GM23338 (cell line): ENCODE measurements around the gene ANKRD44. TPM values are rescaled to one million over a fixed set of nuclear protein-coding genes. Genes with fewer than 3 reads are reported as not detected.

Experiments used
- ATAC-seq: fragments of 200-7000 bp; cut with Tn5 transposase; 3 replicates; pipeline ENCODE4 v1.9.1; 2020
- DNase-seq: peaks from one replicate; pipeline ENCODE4 v3.0.0-alpha.2; 2015; ENCODE audit warnings: low spot score
- H2AFZ ChIP-seq: fragments of 200-600 bp; sonication (generic); 2 replicates; pipeline ENCODE4 v1.8.0; 2016; ENCODE audit warnings: antibody characterized with exemption, mild to moderate bottlenecking, moderate library complexity
- H3F3A ChIP-seq: fragments of 200-600 bp; sonication (generic); replicated peaks from 2 replicates; pipeline ENCODE4 v1.8.0; 2017; ENCODE audit warnings: antibody characterized with exemption, mixed run types, low read depth
- H3K27ac ChIP-seq: fragments of 200-600 bp; sonication (generic); 2 replicates; pipeline ENCODE4 v1.6.1; 2016; ENCODE audit warnings: low read depth
- H3K27me3 ChIP-seq: fragments of 200-600 bp; sonication (generic); 2 replicates; pipeline ENCODE4 v1.8.0; 2016; ENCODE audit warnings: mild to moderate bottlenecking, mixed run types, moderate library complexity; ENCODE audit not compliant: insufficient read depth
- H3K36me3 ChIP-seq: fragments of 200-600 bp; sonication (generic); 2 replicates; pipeline ENCODE4 v1.8.0; 2016; ENCODE audit warnings: mild to moderate bottlenecking; ENCODE audit not compliant: insufficient read depth
- H3K4me1 ChIP-seq: fragments of 200-600 bp; sonication (generic); 2 replicates; pipeline ENCODE4 v1.8.0; 2016; ENCODE audit warnings: mild to moderate bottlenecking, moderate library complexity; ENCODE audit not compliant: insufficient read depth
- H3K4me2 ChIP-seq: fragments of 200-600 bp; sonication (generic); 2 replicates; pipeline ENCODE4 v1.7.1; 2017; ENCODE audit warnings: mixed run types
- H3K4me3 ChIP-seq: fragments of 200-600 bp; sonication (generic); 2 replicates; pipeline ENCODE4 v1.6.1; 2016; ENCODE audit warnings: mixed run types
- H3K79me2 ChIP-seq: fragments of 200-600 bp; sonication (generic); replicated peaks from 2 replicates; pipeline ENCODE4 v1.8.0; 2017; ENCODE audit warnings: mild to moderate bottlenecking; ENCODE audit not compliant: insufficient read depth
- H3K9me2 ChIP-seq: fragments of 200-600 bp; sonication (generic); 2 replicates; pipeline ENCODE4 v1.8.0; 2017; ENCODE audit not compliant: insufficient read depth
- H4K20me1 ChIP-seq: fragments of 200-600 bp; sonication (generic); replicated peaks from 2 replicates; pipeline ENCODE4 v1.8.0; 2017; ENCODE audit warnings: mild to moderate bottlenecking; ENCODE audit not compliant: insufficient read depth
- H3K27ac Mint-ChIP-seq: 2 replicates; pipeline ENCODE4 v1.8.0; 2020; ENCODE audit warnings: inconsistent platforms, mild to moderate bottlenecking, moderate library complexity, mixed read lengths
- H3K27me3 Mint-ChIP-seq: 3 replicates; pipeline ENCODE4 v1.8.0; 2022; ENCODE audit warnings: low read depth, mild to moderate bottlenecking, moderate library complexity, mixed read lengths, inconsistent platforms; ENCODE audit not compliant: insufficient read depth, poor library complexity
- H3K36me3 Mint-ChIP-seq: 3 replicates; pipeline ENCODE4 v1.8.0; 2021; ENCODE audit warnings: low read depth, mild to moderate bottlenecking, inconsistent platforms, moderate library complexity, mixed read lengths
- H3K4me1 Mint-ChIP-seq: 3 replicates; pipeline ENCODE4 v1.8.0; 2020; ENCODE audit warnings: mild to moderate bottlenecking, inconsistent platforms, mixed read lengths
- H3K4me3 Mint-ChIP-seq: 3 replicates; pipeline ENCODE4 v1.8.0; 2021; ENCODE audit warnings: moderate library complexity, mild to moderate bottlenecking, inconsistent platforms, mixed read lengths
- H3K9me3 Mint-ChIP-seq: 3 replicates; pipeline ENCODE4 v1.8.0; 2020; ENCODE audit warnings: moderate library complexity, mild to moderate bottlenecking, inconsistent platforms, mixed read lengths
- EZH2phosphoT487 ChIP-seq: fragments of 200-600 bp; sonication (generic); IDR thresholded peaks from one replicate; pipeline ENCODE4 v1.8.1; 2018; ENCODE audit warnings: antibody characterized with exemption; ENCODE audit not compliant: unreplicated experiment
- JUNB ChIP-seq: IDR thresholded peaks from one replicate; pipeline ENCODE4 v1.6.1; 2016; ENCODE audit warnings: antibody characterized with exemption; ENCODE audit not compliant: unreplicated experiment
- NANOG ChIP-seq: IDR thresholded peaks from 2 replicates; pipeline ENCODE4 v1.6.1; 2016; ENCODE audit warnings: antibody characterized with exemption, borderline replicate concordance
- POLR2AphosphoS5 ChIP-seq: IDR thresholded peaks from 2 replicates; pipeline ENCODE4 v1.6.1; 2016; ENCODE audit warnings: antibody characterized with exemption, low read depth
- STAT1 ChIP-seq: IDR thresholded peaks from one replicate; pipeline ENCODE4 v1.6.1; 2016; ENCODE audit warnings: antibody characterized with exemption; ENCODE audit not compliant: unreplicated experiment
- ZNF114 ChIP-seq: fragments of 250-450 bp; sonication (Bioruptor Pico); IDR thresholded peaks from 2 replicates; pipeline ENCODE4 v1.5.0; 2020; ENCODE audit warnings: mild to moderate bottlenecking, moderate library complexity
- ZNF331 ChIP-seq: fragments of 250-450 bp; sonication (Bioruptor Pico); IDR thresholded peaks from 2 replicates; pipeline ENCODE4 v1.5.0; 2020; ENCODE audit warnings: low read depth, mild to moderate bottlenecking, moderate library complexity
- polyA plus RNA-seq: library from polyadenylated mRNA; unstranded; fragments of >200 nt; fragmentation: Nextera tagmentation; extraction: Ambion mirVana; gene quantifications from 2 replicates; pipeline ENCODE4 v1.2.1, GENCODE V29; 2016
- total RNA-seq: library from RNA; depleted of rRNA; stranded (reverse); fragments of >200 nt; shearing (Covaris generic); gene quantifications from 2 replicates; pipeline ENCODE4 v1.2.3, GENCODE V29; 2014
- TF ChIP-seq, protein P1 (sequence below): fragments of 250-450 bp; sonication (Bioruptor Pico); IDR thresholded peaks from 2 replicates; pipeline ENCODE4 v1.5.0; 2020; ENCODE audit warnings: mild to moderate bottlenecking, moderate library complexity
- TF ChIP-seq, protein P2 (sequence below), 2 experiments: fragments of 200-600 bp in 1 of 2; sonication (generic) in 1 of 2; conservative IDR thresholded peaks; 2 replicates each; pipeline versions ENCODE4 v1.5.1 to v1.6.1; 2016 to 2017; ENCODE audit warnings: antibody characterized with exemption in 2 of 2, low read depth in 2 of 2, mild to moderate bottlenecking in 2 of 2, moderate library complexity in 1 of 2
- TF ChIP-seq, protein P3 (sequence below): IDR thresholded peaks from one replicate; pipeline ENCODE4 v1.6.1; 2018; ENCODE audit warnings: antibody characterized with exemption; ENCODE audit not compliant: unreplicated experiment
- TF ChIP-seq, protein P4 (sequence below): IDR thresholded peaks from 2 replicates; pipeline ENCODE4 v1.6.1; 2016; ENCODE audit warnings: antibody characterized with exemption

Gene ANKRD44
- total and polyA plus RNA-seq, 2 experiments from 2014 or later: 0.44 to 0.56 TPM

DNA sequence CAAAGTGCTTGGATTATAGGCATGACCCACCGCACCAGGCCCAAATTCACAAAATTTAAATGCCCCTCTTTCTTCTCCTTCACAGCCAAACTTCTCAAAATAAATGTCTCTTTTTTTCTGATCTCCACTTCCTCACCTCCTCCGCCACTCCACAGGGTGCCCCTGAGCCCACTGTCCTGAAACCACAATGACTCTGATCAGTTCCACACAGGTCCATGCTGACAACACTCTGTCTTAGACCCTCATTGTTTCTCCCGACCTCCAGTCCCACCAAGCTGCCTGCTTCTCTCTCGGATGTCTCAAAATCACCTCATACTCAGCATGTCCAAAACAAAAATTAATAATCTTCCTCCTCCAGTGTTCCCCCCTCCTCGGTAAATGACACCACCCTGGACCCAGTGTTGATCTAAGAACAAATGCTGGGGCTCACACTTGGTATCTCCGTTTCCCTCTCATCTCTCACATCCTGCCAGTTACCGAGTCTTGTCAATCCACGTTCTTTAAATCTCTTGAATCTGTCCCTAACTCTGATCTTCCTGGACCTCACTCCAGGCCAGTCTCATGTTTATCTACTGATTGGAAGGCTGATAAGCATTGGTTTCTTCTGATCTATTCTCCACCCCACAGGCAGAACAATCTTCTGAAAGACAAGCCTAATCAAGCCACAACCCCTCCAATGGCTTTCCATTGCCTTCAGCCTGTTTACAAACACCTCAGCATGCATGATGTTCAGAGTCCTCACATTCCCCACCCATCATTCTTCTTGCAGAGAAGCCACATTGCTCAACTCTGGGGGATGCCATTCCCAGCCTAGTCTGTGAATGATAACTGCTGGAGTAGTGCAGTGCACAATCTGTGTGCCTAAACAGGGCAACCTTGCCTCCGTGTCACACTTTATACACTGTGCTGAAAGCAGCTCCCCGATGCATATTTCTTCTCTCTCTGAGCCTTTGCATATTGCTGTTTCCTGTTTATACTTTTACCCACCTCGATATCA is 12.4 kb upstream of the ANKRD44 start (continued):
- TF ChIP-seq ZNF114: no peak
- TF ChIP-seq JUNB: no peak
- TF ChIP-seq POLR2AphosphoS5: no peak

DNA sequence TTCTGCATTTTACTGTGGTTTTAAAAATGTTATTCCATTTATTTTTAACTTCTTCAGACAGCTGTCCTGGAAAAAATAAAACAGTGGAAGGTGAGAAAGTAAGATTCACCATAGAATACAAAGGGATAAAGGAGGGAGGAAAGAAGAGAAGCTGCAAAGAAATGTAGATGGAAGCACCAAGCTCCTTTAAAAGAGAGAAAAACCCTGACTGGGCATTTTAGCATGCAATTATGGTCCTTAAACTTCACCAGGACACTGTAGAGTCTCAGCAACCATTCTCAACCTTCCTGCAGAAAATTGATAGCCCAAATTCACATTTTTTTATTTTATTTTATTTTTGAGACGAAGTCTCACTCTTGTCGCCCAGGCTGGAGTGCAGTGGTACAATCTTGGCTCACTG is 11.6 kb upstream of the ANKRD44 start:
- H3K27ac Mint-ChIP-seq: no peak overlapping the region
- H3K9me3 Mint-ChIP-seq: no peaks in the 10 kb centered on the region
- Histone ChIP-seq H3F3A (no peaks in the 10 kb centered on the region), H4K20me1 (no peaks in the 10 kb centered on the region), H3K79me2 (no peaks in the 10 kb centered on the region), H2AFZ (no peak overlapping the region), H3K27me3 (no peaks in the 10 kb centered on the region), H3K4me1 (no peaks in the 10 kb centered on the region), H3K4me2 (no peak overlapping the region), H3K36me3 (no peaks in the 10 kb centered on the region), H3K27ac (no peak overlapping the region), H3K9me2 (no peaks in the 10 kb centered on the region), H3K4me3 (no peak overlapping the region)
- H3K36me3 Mint-ChIP-seq: no peaks in the 10 kb centered on the region
- H3K27me3 Mint-ChIP-seq: no peaks in the 10 kb centered on the region
- H3K4me3 Mint-ChIP-seq: no peak overlapping the region
- H3K4me1 Mint-ChIP-seq: peaks cover 6% of the 10 kb centered on the region; the same call in 2 of the 3 replicates
- no peak for DNase-seq
- ATAC-seq: no peak
- TF ChIP-seq, protein P1, sequence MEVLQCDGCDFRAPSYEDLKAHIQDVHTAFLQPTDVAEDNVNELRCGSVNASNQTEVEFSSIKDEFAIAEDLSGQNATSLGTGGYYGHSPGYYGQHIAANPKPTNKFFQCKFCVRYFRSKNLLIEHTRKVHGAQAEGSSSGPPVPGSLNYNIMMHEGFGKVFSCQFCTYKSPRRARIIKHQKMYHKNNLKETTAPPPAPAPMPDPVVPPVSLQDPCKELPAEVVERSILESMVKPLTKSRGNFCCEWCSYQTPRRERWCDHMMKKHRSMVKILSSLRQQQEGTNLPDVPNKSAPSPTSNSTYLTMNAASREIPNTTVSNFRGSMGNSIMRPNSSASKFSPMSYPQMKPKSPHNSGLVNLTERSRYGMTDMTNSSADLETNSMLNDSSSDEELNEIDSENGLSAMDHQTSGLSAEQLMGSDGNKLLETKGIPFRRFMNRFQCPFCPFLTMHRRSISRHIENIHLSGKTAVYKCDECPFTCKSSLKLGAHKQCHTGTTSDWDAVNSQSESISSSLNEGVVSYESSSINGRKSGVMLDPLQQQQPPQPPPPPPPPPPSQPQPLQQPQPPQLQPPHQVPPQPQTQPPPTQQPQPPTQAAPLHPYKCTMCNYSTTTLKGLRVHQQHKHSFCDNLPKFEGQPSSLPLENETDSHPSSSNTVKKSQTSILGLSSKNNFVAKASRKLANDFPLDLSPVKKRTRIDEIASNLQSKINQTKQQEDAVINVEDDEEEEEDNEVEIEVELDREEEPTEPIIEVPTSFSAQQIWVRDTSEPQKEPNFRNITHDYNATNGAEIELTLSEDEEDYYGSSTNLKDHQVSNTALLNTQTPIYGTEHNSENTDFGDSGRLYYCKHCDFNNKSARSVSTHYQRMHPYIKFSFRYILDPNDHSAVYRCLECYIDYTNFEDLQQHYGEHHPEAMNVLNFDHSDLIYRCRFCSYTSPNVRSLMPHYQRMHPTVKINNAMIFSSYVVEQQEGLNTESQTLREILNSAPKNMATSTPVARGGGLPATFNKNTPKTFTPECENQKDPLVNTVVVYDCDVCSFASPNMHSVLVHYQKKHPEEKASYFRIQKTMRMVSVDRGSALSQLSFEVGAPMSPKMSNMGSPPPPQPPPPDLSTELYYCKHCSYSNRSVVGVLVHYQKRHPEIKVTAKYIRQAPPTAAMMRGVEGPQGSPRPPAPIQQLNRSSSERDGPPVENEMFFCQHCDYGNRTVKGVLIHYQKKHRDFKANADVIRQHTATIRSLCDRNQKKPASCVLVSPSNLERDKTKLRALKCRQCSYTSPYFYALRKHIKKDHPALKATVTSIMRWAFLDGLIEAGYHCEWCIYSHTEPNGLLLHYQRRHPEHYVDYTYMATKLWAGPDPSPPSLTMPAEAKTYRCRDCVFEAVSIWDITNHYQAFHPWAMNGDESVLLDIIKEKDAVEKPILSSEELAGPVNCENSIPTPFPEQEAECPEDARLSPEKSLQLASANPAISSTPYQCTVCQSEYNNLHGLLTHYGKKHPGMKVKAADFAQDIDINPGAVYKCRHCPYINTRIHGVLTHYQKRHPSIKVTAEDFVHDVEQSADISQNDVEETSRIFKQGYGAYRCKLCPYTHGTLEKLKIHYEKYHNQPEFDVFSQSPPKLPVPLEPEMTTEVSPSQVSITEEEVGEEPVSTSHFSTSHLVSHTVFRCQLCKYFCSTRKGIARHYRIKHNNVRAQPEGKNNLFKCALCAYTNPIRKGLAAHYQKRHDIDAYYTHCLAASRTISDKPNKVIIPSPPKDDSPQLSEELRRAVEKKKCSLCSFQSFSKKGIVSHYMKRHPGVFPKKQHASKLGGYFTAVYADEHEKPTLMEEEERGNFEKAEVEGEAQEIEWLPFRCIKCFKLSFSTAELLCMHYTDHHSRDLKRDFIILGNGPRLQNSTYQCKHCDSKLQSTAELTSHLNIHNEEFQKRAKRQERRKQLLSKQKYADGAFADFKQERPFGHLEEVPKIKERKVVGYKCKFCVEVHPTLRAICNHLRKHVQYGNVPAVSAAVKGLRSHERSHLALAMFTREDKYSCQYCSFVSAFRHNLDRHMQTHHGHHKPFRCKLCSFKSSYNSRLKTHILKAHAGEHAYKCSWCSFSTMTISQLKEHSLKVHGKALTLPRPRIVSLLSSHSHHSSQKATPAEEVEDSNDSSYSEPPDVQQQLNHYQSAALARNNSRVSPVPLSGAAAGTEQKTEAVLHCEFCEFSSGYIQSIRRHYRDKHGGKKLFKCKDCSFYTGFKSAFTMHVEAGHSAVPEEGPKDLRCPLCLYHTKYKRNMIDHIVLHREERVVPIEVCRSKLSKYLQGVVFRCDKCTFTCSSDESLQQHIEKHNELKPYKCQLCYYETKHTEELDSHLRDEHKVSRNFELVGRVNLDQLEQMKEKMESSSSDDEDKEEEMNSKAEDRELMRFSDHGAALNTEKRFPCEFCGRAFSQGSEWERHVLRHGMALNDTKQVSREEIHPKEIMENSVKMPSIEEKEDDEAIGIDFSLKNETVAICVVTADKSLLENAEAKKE (CRISPR knock-in tag): no peak
- TF ChIP-seq POLR2AphosphoS5 (no peak), STAT1 (no peak), NANOG (no peak), ZNF331 (CRISPR knock-in tag) (no peak), ZNF114 (no peak), EZH2phosphoT487 (no peak), JUNB (no peak)
- TF ChIP-seq, protein P2, sequence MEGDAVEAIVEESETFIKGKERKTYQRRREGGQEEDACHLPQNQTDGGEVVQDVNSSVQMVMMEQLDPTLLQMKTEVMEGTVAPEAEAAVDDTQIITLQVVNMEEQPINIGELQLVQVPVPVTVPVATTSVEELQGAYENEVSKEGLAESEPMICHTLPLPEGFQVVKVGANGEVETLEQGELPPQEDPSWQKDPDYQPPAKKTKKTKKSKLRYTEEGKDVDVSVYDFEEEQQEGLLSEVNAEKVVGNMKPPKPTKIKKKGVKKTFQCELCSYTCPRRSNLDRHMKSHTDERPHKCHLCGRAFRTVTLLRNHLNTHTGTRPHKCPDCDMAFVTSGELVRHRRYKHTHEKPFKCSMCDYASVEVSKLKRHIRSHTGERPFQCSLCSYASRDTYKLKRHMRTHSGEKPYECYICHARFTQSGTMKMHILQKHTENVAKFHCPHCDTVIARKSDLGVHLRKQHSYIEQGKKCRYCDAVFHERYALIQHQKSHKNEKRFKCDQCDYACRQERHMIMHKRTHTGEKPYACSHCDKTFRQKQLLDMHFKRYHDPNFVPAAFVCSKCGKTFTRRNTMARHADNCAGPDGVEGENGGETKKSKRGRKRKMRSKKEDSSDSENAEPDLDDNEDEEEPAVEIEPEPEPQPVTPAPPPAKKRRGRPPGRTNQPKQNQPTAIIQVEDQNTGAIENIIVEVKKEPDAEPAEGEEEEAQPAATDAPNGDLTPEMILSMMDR (conservative IDR thresholded peaks at IDR 0.05; ENCODE audit: low read depth in 2 of 2): no peak
- TF ChIP-seq, protein P3, sequence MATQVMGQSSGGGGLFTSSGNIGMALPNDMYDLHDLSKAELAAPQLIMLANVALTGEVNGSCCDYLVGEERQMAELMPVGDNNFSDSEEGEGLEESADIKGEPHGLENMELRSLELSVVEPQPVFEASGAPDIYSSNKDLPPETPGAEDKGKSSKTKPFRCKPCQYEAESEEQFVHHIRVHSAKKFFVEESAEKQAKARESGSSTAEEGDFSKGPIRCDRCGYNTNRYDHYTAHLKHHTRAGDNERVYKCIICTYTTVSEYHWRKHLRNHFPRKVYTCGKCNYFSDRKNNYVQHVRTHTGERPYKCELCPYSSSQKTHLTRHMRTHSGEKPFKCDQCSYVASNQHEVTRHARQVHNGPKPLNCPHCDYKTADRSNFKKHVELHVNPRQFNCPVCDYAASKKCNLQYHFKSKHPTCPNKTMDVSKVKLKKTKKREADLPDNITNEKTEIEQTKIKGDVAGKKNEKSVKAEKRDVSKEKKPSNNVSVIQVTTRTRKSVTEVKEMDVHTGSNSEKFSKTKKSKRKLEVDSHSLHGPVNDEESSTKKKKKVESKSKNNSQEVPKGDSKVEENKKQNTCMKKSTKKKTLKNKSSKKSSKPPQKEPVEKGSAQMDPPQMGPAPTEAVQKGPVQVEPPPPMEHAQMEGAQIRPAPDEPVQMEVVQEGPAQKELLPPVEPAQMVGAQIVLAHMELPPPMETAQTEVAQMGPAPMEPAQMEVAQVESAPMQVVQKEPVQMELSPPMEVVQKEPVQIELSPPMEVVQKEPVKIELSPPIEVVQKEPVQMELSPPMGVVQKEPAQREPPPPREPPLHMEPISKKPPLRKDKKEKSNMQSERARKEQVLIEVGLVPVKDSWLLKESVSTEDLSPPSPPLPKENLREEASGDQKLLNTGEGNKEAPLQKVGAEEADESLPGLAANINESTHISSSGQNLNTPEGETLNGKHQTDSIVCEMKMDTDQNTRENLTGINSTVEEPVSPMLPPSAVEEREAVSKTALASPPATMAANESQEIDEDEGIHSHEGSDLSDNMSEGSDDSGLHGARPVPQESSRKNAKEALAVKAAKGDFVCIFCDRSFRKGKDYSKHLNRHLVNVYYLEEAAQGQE: no peak
- TF ChIP-seq, protein P4, sequence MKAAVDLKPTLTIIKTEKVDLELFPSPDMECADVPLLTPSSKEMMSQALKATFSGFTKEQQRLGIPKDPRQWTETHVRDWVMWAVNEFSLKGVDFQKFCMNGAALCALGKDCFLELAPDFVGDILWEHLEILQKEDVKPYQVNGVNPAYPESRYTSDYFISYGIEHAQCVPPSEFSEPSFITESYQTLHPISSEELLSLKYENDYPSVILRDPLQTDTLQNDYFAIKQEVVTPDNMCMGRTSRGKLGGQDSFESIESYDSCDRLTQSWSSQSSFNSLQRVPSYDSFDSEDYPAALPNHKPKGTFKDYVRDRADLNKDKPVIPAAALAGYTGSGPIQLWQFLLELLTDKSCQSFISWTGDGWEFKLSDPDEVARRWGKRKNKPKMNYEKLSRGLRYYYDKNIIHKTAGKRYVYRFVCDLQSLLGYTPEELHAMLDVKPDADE: no peak
